ENCODE results near the gene MYF6. TPM values are rescaled to one million over a fixed set of nuclear protein-coding genes. Genes with fewer than 3 reads are reported as not detected.

The MYF6 gene
- total RNA-seq, 1 experiment from 2014 or later = not detected

GRCh38 chr12:80692114-80692513 is 15.3 kb upstream of the MYF6 start:
- no peaks in the 10 kb centered on the region for H3K4me1 ChIP-seq (ENCODE audit: control insufficient read depth in 1 of 2, insufficient read depth in 2 of 2, low read length in 2 of 2)
- no peaks in the 10 kb centered on the region for H3K36me3 ChIP-seq (ENCODE audit: control insufficient read depth in 1 of 2, insufficient read depth in 2 of 2, low read length in 2 of 2)
- no peak overlapping the region for H3K4me2 ChIP-seq (ENCODE audit: low read length)
- 0 out of 2 replicates have a peak, but pooled peaks cover 8% of the 10 kb centered on the region for H3K27me3 ChIP-seq (ENCODE audit: insufficient read depth, low read length)
- no peaks in the 10 kb centered on the region for H3K9me3 ChIP-seq (ENCODE audit: control insufficient read depth in 1 of 2, insufficient read depth in 1 of 2, low read depth in 1 of 2, low read length in 2 of 2)
- H3K27ac ChIP-seq (ENCODE audit: low read depth, low read length) = no peak overlapping the region
- TF ChIP-seq EZH2 (IDR thresholded peaks at IDR 0.05) = no peak
- no peak for TF ChIP-seq CBX3 (IDR thresholded peaks at IDR 0.05; ENCODE audit: low read depth)
- no peak for TF ChIP-seq RAD21 (IDR thresholded peaks at IDR 0.05; ENCODE audit: low read depth)
- TF ChIP-seq, protein P1, sequence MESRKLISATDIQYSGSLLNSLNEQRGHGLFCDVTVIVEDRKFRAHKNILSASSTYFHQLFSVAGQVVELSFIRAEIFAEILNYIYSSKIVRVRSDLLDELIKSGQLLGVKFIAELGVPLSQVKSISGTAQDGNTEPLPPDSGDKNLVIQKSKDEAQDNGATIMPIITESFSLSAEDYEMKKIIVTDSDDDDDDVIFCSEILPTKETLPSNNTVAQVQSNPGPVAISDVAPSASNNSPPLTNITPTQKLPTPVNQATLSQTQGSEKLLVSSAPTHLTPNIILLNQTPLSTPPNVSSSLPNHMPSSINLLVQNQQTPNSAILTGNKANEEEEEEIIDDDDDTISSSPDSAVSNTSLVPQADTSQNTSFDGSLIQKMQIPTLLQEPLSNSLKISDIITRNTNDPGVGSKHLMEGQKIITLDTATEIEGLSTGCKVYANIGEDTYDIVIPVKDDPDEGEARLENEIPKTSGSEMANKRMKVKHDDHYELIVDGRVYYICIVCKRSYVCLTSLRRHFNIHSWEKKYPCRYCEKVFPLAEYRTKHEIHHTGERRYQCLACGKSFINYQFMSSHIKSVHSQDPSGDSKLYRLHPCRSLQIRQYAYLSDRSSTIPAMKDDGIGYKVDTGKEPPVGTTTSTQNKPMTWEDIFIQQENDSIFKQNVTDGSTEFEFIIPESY (IDR thresholded peaks at IDR 0.05; ENCODE audit: extremely low read depth, insufficient replicate concordance, low read length) = no peak
- CTCF ChIA-PET = no interaction called here
- no peak for DNase-seq (ENCODE audit: low read depth, low spot score)
- H2AFZ ChIP-seq (ENCODE audit: low read depth, low read length, poor library complexity, severe bottlenecking) = no peak overlapping the region
- H4K20me1 ChIP-seq (ENCODE audit: insufficient read depth) = no peaks in the 10 kb centered on the region
- H3K9me2 ChIP-seq (ENCODE audit: insufficient read depth) = no peaks in the 10 kb centered on the region
- BruUV-seq (replicated peaks) = no TSS peak
- POLR2A ChIA-PET = no interaction called here
- RAD21 ChIA-PET (ENCODE audit: low non-redundant PET in 1 of 2, low total read pairs in 2 of 2, uncharacterized antibody in 2 of 2, unreplicated experiment in 2 of 2) = no interaction called here
- ATAC-seq = no peak
- no peak overlapping the region for H3K4me3 ChIP-seq (replicated peaks in 1 of 2; ENCODE audit: low read depth in 1 of 2, low read length in 2 of 2)
- H3K9ac ChIP-seq (ENCODE audit: low read length) = no peak overlapping the region
- intact Hi-C loops (cut with micrococcal nuclease) = no loop called here
- H3K79me2 ChIP-seq (ENCODE audit: insufficient read depth, low read length) = no peaks in the 10 kb centered on the region

GRCh38 chr12:80697270-80697887 is 10.1 kb upstream of the MYF6 start:
- ChIA-PET RAD21 (ENCODE audit: low non-redundant PET in 1 of 2, low total read pairs in 2 of 2, uncharacterized antibody in 2 of 2, unreplicated experiment in 2 of 2) (no interaction called here), POLR2A (no interaction called here), CTCF (interaction anchor here (0.5 to 1.8 kb wide), 2 partner anchors 13 to 749 kb away, joined by 4 read pairs; no protein-coding TSS in a partner anchor)
- no peak overlapping the region for H3K9ac ChIP-seq (ENCODE audit: low read length)
- intact Hi-C loops (cut with micrococcal nuclease) = no loop called here
- no peak overlapping the region for H2AFZ ChIP-seq (ENCODE audit: low read depth, low read length, poor library complexity, severe bottlenecking)
- no peaks in the 10 kb centered on the region for H3K9me3 ChIP-seq (ENCODE audit: control insufficient read depth in 1 of 2, insufficient read depth in 1 of 2, low read depth in 1 of 2, low read length in 2 of 2)
- H3K4me3 ChIP-seq (replicated peaks in 1 of 2; ENCODE audit: low read depth in 1 of 2, low read length in 2 of 2) = no peak overlapping the region
- H3K9me2 ChIP-seq (ENCODE audit: insufficient read depth) = no peaks in the 10 kb centered on the region
- BruUV-seq (replicated peaks) = no TSS peak
- no peaks in the 10 kb centered on the region for H3K36me3 ChIP-seq (ENCODE audit: control insufficient read depth in 1 of 2, insufficient read depth in 2 of 2, low read length in 2 of 2)
- no peak for ATAC-seq
- TF ChIP-seq EZH2phosphoT487 (IDR thresholded peaks at IDR 0.05; ENCODE audit: borderline replicate concordance) = no peak
- no peak overlapping the region for H3K27ac ChIP-seq (ENCODE audit: low read depth, low read length)
- no peaks in the 10 kb centered on the region for H3K79me2 ChIP-seq (ENCODE audit: insufficient read depth, low read length)
- H3K27me3 ChIP-seq (ENCODE audit: insufficient read depth, low read length) = peaks cover 18% of the 10 kb centered on the region; the same call in 1 of the 2 replicates
- H3K4me2 ChIP-seq (ENCODE audit: low read length) = no peak overlapping the region
- H4K20me1 ChIP-seq (ENCODE audit: insufficient read depth) = no peaks in the 10 kb centered on the region
- no peak for DNase-seq (ENCODE audit: low read depth, low spot score)
- peaks cover 0 to under 1% of the 10 kb centered on the region in 2 experiments; a peak in 1 of 4 replicates for H3K4me1 ChIP-seq (ENCODE audit: control insufficient read depth in 1 of 2, insufficient read depth in 2 of 2, low read length in 2 of 2)
